H9 (cell line): ENCODE data around the gene OBI1. TPM values are rescaled to one million over a fixed set of nuclear protein-coding genes. Genes with fewer than 3 reads are reported as not detected.

Experiments used
- DNase-seq: peaks from one replicate; pipeline ENCODE4 v3.0.0-alpha.2; 2017
- H2AFZ ChIP-seq: one replicate; pipeline ENCODE4 v1.6.1; 2013; ENCODE audit warnings: mild to moderate bottlenecking, low read length, control low read depth, moderate library complexity
- H2AK5ac ChIP-seq: 2 replicates; pipeline ENCODE4 v1.6.1; 2013; ENCODE audit warnings: low read length, control low read depth, mixed read lengths; ENCODE audit not compliant: insufficient read length
- H2BK120ac ChIP-seq: one replicate; pipeline ENCODE4 v1.6.1; 2013; ENCODE audit warnings: low read depth, mild to moderate bottlenecking, low read length, control low read depth, inconsistent platforms; ENCODE audit not compliant: poor library complexity, severe bottlenecking
- H2BK12ac ChIP-seq: 2 replicates; pipeline ENCODE4 v1.6.1; 2013; ENCODE audit warnings: low read length, control low read depth, mixed read lengths, low read depth; ENCODE audit not compliant: insufficient read length
- H2BK15ac ChIP-seq: 2 replicates; pipeline ENCODE4 v1.6.1; 2013; ENCODE audit warnings: low read depth, low read length, control low read depth
- H2BK20ac ChIP-seq: one replicate; pipeline ENCODE4 v1.6.1; 2013; ENCODE audit warnings: low read depth, mild to moderate bottlenecking, low read length, control low read depth, inconsistent platforms; ENCODE audit not compliant: poor library complexity, severe bottlenecking
- H2BK5ac ChIP-seq: 2 replicates; pipeline ENCODE4 v1.6.1; 2013; ENCODE audit warnings: low read length, control low read depth, mixed read lengths; ENCODE audit not compliant: insufficient read length
- H3K14ac ChIP-seq: 2 replicates; pipeline ENCODE4 v1.6.1; 2013; ENCODE audit warnings: low read length, control low read depth; ENCODE audit not compliant: insufficient read depth
- H3K18ac ChIP-seq: 2 replicates; pipeline ENCODE4 v1.6.1; 2013; ENCODE audit warnings: low read depth, mild to moderate bottlenecking, mixed read lengths, low read length, control low read depth; ENCODE audit not compliant: insufficient read length
- H3K23ac ChIP-seq: 2 replicates; pipeline ENCODE4 v1.6.1; 2013; ENCODE audit warnings: low read length, control low read depth, mixed read lengths, low read depth; ENCODE audit not compliant: insufficient read length
- H3K23me2 ChIP-seq: 2 replicates; pipeline ENCODE4 v1.6.1; 2013; ENCODE audit warnings: low read depth, mild to moderate bottlenecking, mixed read lengths, low read length, control low read depth; ENCODE audit not compliant: insufficient read length, poor library complexity, severe bottlenecking
- H3K27ac ChIP-seq: 2 replicates; pipeline ENCODE4 v1.5.1; 2013; ENCODE audit warnings: low read length, control low read depth, mixed read lengths, low read depth; ENCODE audit not compliant: insufficient read length
- H3K27me3 ChIP-seq: 2 replicates; pipeline ENCODE4 v1.6.1; 2013; ENCODE audit warnings: low read length, control low read depth, inconsistent platforms; ENCODE audit not compliant: insufficient read depth
- H3K4ac ChIP-seq: 2 replicates; pipeline ENCODE4 v1.6.1; 2013; ENCODE audit warnings: low read depth, mild to moderate bottlenecking, control low read depth, inconsistent platforms, low read length, moderate library complexity
- H3K4me1 ChIP-seq: 2 replicates; pipeline ENCODE4 v1.6.1; 2013; ENCODE audit warnings: low read length, control low read depth, inconsistent platforms; ENCODE audit not compliant: insufficient read depth
- H3K4me2 ChIP-seq: 2 replicates; pipeline ENCODE4 v1.6.1; 2013; ENCODE audit warnings: low read length, control low read depth, mixed read lengths; ENCODE audit not compliant: insufficient read length, insufficient read depth
- H3K56ac ChIP-seq: 2 replicates; pipeline ENCODE4 v1.6.1; 2013; ENCODE audit warnings: low read depth, mild to moderate bottlenecking, mixed read lengths, low read length, control low read depth; ENCODE audit not compliant: insufficient read length
- H3K79me1 ChIP-seq: 2 replicates; pipeline ENCODE4 v1.6.1; 2013; ENCODE audit warnings: low read depth, mild to moderate bottlenecking, moderate library complexity, low read length, control low read depth, inconsistent platforms; ENCODE audit not compliant: insufficient read depth, poor library complexity, severe bottlenecking
- H3K79me2 ChIP-seq: 2 replicates; pipeline ENCODE4 v1.6.1; 2013; ENCODE audit warnings: low read length, control low read depth, inconsistent platforms; ENCODE audit not compliant: insufficient read depth
- H3K9ac ChIP-seq: 2 replicates; pipeline ENCODE4 v1.6.1; 2013; ENCODE audit warnings: low read length, control low read depth, mixed read lengths; ENCODE audit not compliant: insufficient read length; ENCODE audit errors: extremely low read depth
- H3K9me3 ChIP-seq: one replicate; pipeline ENCODE4 v1.6.1; 2013; ENCODE audit warnings: low read depth, low read length, inconsistent platforms; ENCODE audit not compliant: control insufficient read depth
- H3T11ph ChIP-seq: one replicate; pipeline ENCODE4 v1.6.1; 2013; ENCODE audit warnings: mild to moderate bottlenecking, low read length, control low read depth, inconsistent platforms
- H4K20me1 ChIP-seq: one replicate; pipeline ENCODE4 v1.6.1; 2013; ENCODE audit not compliant: control insufficient read depth, insufficient read length, insufficient read depth
- H4K5ac ChIP-seq: 2 replicates; pipeline ENCODE4 v1.6.1; 2013; ENCODE audit warnings: low read depth, mild to moderate bottlenecking, mixed read lengths, low read length, control low read depth; ENCODE audit not compliant: insufficient read length
- H4K8ac ChIP-seq: replicated peaks from 2 replicates; pipeline ENCODE4 v1.6.1; 2013; ENCODE audit warnings: low read length, control low read depth, mixed read lengths, low read depth; ENCODE audit not compliant: insufficient read length
- H4K91ac ChIP-seq: 2 replicates; pipeline ENCODE4 v1.6.1; 2013; ENCODE audit warnings: low read depth, mild to moderate bottlenecking, moderate library complexity, mixed read lengths, low read length, control low read depth; ENCODE audit not compliant: insufficient read length
- H3K27ac Mint-ChIP-seq, 3 experiments: 2 replicates in 2 of 3; 3 replicates in 1 of 3; pipeline ENCODE4 v1.8.0; 2020 to 2021; ENCODE audit warnings: mixed read lengths in 3 of 3, mild to moderate bottlenecking in 1 of 3, moderate library complexity in 1 of 3
- H3K27me3 Mint-ChIP-seq: 2 replicates; pipeline ENCODE4 v1.8.0; 2021; ENCODE audit warnings: low read depth, mild to moderate bottlenecking, moderate library complexity, mixed read lengths
- H3K36me3 Mint-ChIP-seq, 3 experiments: 2 replicates in 2 of 3; 3 replicates in 1 of 3; pipeline ENCODE4 v1.8.0; 2020 to 2021; ENCODE audit warnings: low read depth in 3 of 3, mixed read lengths in 3 of 3; ENCODE audit not compliant: insufficient read depth in 1 of 3
- H3K4me1 Mint-ChIP-seq, 2 experiments: 2 replicates each; pipeline ENCODE4 v1.8.0; 2020; ENCODE audit warnings: mixed read lengths in 2 of 2
- H3K4me3 Mint-ChIP-seq, 2 experiments: 2 replicates in 1 of 2; 3 replicates in 1 of 2; pipeline ENCODE4 v1.8.0; 2020 to 2021; ENCODE audit warnings: mild to moderate bottlenecking in 2 of 2, mixed read lengths in 2 of 2, moderate library complexity in 1 of 2
- H3K9me3 Mint-ChIP-seq, 2 experiments: 2 replicates in 1 of 2; 3 replicates in 1 of 2; pipeline ENCODE4 v1.8.0; 2020; ENCODE audit warnings: mild to moderate bottlenecking in 2 of 2, mixed read lengths in 2 of 2, moderate library complexity in 1 of 2
- CTCF ChIP-seq: fragments of 200-600 bp; sonication (generic); conservative IDR thresholded peaks from 3 replicates; pipeline ENCODE4 v1.8.0; 2021; ENCODE audit warnings: antibody characterized with exemption, mild to moderate bottlenecking
- WGBS: extraction: QIAGEN DNeasy Blood & Tissue Kit; methylation state at CpG from one replicate; pipeline ENCODE4 v1.1.7; 2013; ENCODE audit warnings: missing lambda C conversion rate, low lambda C conversion rate, mixed read lengths; ENCODE audit not compliant: insufficient read length; ENCODE audit errors: extremely low coverage; 5-methylcytosine and 5-hydroxymethylcytosine counted together
- total RNA-seq: library from RNA; stranded (reverse); gene quantifications from 2 replicates; pipeline ENCODE4 v1.2.1, GENCODE V29; 2021

The OBI1 gene
- total RNA-seq, 1 experiment from 2014 or later, result 24.4 TPM

- H2BK15ac ChIP-seq, result no peak overlapping the region
- H3K4me1 Mint-ChIP-seq, result peaks cover 32 to 55% of the 10 kb centered on the region in 2 experiments
- no peak overlapping the region for H2AK5ac ChIP-seq
- H3K27me3 ChIP-seq, result peaks cover 85% of the 10 kb centered on the region
- H3K23me2 ChIP-seq, result peaks cover 11% of the 10 kb centered on the region
- no peak overlapping the region for H3T11ph ChIP-seq
- H3K27ac ChIP-seq, result no peak overlapping the region
- peak overlapping the region; percentile 48 for H3K4me2 ChIP-seq
- peak; percentile 81 for DNase-seq
- peaks cover 0 to 1% (median 0%) of the 10 kb centered on the region in 3 experiments; a peak in 2 of 7 replicates for H3K36me3 Mint-ChIP-seq
- H2BK120ac ChIP-seq, result no peak overlapping the region
- no CpG with 5 or more reads among the region's 42 CpGs for WGBS
- no peak overlapping the region for H3K56ac ChIP-seq
- no peak overlapping the region for H2AFZ ChIP-seq
- H3K27ac Mint-ChIP-seq, result no peak overlapping the region
- no peaks in the 10 kb centered on the region for H3K79me2 ChIP-seq
- H3K79me1 ChIP-seq, result no peaks in the 10 kb centered on the region
- H3K4me1 ChIP-seq, result no peaks in the 10 kb centered on the region
- no peak overlapping the region for H2BK12ac ChIP-seq
- H2BK20ac ChIP-seq, result no peak overlapping the region
- peak overlapping the region; percentile 33 to 82 for H3K4me3 Mint-ChIP-seq
- H3K9ac ChIP-seq, result no peak overlapping the region
- no peak overlapping the region for H3K4ac ChIP-seq
- no peak overlapping the region for H4K5ac ChIP-seq
- no peak overlapping the region for H4K8ac ChIP-seq
- H3K27me3 Mint-ChIP-seq, result peaks cover 99% of the 10 kb centered on the region
- no peak for TF ChIP-seq CTCF
- no peak overlapping the region for H2BK5ac ChIP-seq
- H4K91ac ChIP-seq, result no peak overlapping the region
- no peak overlapping the region for H3K14ac ChIP-seq
- no peak overlapping the region for H3K18ac ChIP-seq
- no peaks in the 10 kb centered on the region for H4K20me1 ChIP-seq
- no peaks in the 10 kb centered on the region for H3K9me3 ChIP-seq
- H3K23ac ChIP-seq, result no peak overlapping the region
- peaks cover 1 to 8% of the 10 kb centered on the region in 2 experiments; a peak in 2 of 5 replicates for H3K9me3 Mint-ChIP-seq
Measured at GRCh38 chr13:78607409-78608251, 51.3 kb downstream of the OBI1 start.
